Lower leg skin (tissue), 4 donors: ENCODE data around the gene FRAS1. TPM values are rescaled to one million over a fixed set of nuclear protein-coding genes. Genes with fewer than 3 reads are reported as not detected.

Source experiments
- DNase-seq, 2 donors: peaks; one replicate each; pipeline ENCODE4 v3.0.0-alpha.2; 2019; ENCODE audit warnings: low spot score in 2 of 2
- H3K4me3 ChIP-seq: fragments of 200-600 bp; sonication (generic); 2 replicates; pipeline ENCODE4 v1.5.1; 2017; ENCODE audit warnings: mild to moderate bottlenecking, low read depth; ENCODE audit not compliant: poor library complexity, severe bottlenecking
- POLR2A ChIP-seq, 2 donors: fragments of 450-650 bp; IDR thresholded peaks; one replicate each; pipeline ENCODE4 v1.6.1; 2016 to 2017; ENCODE audit warnings: antibody characterized with exemption in 2 of 2, mild to moderate bottlenecking in 1 of 2, moderate library complexity in 1 of 2
- WGBS, 2 donors: methylation state at CpG; one replicate each; pipeline ENCODE4 v1.1.5; 2018; 5-methylcytosine and 5-hydroxymethylcytosine counted together
- intact Hi-C: fragments of 100-400 bp; cut with DNase I; formaldehyde crosslinking; loops from one replicate; pipeline ENCODE4 v1.15.0; 2023; ENCODE audit warnings: low total_unique reads
- total RNA-seq, 4 donors: library from RNA; depleted of rRNA; stranded (reverse); fragments of >200 nt; gene quantifications; one replicate each; pipeline ENCODE4 v1.1.0, GENCODE V29; 2016
- TF ChIP-seq, protein P1 (sequence below), 3 donors: fragments of 450-650 bp; IDR thresholded peaks; one replicate each; pipeline ENCODE4 v1.5.1; 2016; ENCODE audit warnings: antibody characterized with exemption in 3 of 3, mild to moderate bottlenecking in 3 of 3, moderate library complexity in 2 of 3

FRAS1 gene
- total RNA-seq, 4 donors from 2014 or later = 0.83 to 5.3 (median 3.0) TPM

DNA sequence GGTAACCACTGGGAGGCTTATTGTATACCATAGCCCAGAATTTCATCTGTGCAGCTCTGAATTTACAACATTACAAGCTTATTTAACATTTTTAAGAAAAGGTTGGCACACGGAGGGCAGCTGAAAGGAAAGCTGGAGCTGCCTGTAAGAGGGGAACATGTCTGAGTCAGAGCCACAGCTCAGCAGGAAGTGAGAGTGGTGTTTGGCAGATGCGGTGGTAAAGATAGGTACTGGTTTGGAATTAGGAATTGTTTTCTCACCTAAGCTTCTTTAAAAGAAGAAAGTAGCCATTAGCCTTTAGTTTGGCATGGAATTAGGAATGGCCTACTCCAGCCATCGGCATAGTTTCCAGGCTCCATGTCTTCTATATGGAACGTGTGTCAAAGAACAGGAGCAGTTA is 321.9 kb downstream of the FRAS1 start:
- intact Hi-C loops = no loop called here
- WGBS, 2 donors = 82 to 89% methylated on average over 4 of the region's 4 CpGs
- DNase-seq = no peak
- no peak overlapping the region for H3K4me3 ChIP-seq
- TF ChIP-seq, protein P1, sequence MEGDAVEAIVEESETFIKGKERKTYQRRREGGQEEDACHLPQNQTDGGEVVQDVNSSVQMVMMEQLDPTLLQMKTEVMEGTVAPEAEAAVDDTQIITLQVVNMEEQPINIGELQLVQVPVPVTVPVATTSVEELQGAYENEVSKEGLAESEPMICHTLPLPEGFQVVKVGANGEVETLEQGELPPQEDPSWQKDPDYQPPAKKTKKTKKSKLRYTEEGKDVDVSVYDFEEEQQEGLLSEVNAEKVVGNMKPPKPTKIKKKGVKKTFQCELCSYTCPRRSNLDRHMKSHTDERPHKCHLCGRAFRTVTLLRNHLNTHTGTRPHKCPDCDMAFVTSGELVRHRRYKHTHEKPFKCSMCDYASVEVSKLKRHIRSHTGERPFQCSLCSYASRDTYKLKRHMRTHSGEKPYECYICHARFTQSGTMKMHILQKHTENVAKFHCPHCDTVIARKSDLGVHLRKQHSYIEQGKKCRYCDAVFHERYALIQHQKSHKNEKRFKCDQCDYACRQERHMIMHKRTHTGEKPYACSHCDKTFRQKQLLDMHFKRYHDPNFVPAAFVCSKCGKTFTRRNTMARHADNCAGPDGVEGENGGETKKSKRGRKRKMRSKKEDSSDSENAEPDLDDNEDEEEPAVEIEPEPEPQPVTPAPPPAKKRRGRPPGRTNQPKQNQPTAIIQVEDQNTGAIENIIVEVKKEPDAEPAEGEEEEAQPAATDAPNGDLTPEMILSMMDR (IDR thresholded peaks at IDR 0.05) = no peak
- TF ChIP-seq POLR2A (IDR thresholded peaks at IDR 0.05) = no peak

DNA sequence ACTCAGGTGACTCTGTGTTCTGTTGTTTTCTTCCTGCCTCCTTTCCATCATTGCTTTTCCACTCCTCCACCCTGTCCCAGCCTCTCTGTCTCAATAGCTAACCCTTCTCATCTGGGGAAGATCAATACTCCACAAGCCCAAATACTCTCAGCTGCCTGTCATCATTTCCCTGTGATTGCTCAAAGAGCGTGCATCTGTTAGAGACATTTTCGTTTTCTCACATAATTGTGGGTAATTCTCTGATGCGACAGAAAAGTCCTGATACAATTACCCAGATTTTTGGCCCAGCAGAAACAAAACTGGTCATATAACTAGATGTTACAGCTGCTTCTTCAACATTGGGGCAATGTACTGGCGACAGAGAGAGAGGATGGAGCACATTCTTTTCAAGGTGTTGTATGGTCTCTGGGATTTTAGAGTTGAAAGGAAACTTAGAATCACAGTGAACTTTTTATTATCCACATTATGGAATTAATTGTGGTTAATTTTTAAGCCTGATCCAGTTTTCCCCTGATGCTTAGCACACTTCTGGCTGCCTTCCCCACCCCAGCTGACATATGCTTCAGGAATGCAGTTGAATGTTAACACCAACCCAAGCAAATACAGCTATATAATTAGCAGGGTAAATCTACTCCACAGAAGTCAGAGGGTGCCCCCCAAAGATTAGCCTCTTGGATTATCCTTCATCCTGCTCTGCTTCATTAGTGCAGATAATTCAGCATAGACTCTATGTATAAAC is 323.0 kb downstream of the FRAS1 start:
- intact Hi-C loops = no loop called here
- WGBS, 2 donors = 69 to 70% methylated on average over 4 of the region's 4 CpGs
- TF ChIP-seq, protein P1 (IDR thresholded peaks at IDR 0.05) = no peak
- TF ChIP-seq POLR2A (IDR thresholded peaks at IDR 0.05) = no peak
- DNase-seq = no peak
- no peak overlapping the region for H3K4me3 ChIP-seq

DNA sequence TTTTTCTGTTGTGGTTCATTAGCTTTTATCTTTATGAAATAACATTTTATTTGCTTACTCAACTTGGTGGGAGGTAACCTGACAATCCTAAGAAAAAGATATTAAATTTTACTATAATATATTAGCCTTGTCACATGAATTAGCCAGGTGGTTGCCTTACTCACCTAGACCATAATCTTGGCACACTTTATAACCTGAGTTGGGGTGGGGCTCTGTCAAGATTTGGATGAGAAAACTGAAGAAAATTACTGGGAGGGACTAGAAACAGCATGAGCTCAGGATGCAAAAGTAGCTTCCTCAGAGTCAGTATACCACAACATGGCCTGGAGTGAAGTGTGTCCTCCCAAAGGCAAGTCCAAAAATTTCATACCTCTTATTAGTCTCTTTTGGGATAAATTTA is 329.6 kb downstream of the FRAS1 start:
- no peak overlapping the region for H3K4me3 ChIP-seq
- no peak for TF ChIP-seq POLR2A (IDR thresholded peaks at IDR 0.05)
- TF ChIP-seq, protein P1 (IDR thresholded peaks at IDR 0.05) = no peak
- intact Hi-C loops = no loop called here
- no peak for DNase-seq

DNA sequence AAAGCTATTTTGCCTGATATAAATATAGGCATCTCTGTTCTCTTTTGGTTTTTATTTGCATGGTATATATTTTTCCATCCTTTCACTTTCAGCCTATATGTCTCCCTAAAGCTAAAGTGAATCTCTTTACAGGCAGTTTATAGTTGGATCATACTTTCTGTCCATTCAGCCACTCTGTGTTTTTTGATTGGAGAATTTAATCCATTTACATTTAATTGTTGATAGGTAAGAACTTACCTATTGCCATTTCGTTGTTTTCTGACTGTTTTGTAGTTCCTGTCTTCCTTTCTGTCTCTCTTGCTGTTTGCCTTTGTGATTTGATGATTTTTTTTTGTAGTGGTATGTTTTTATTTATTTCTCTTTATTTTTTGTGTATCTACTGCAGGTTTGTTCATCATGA is 338.5 kb downstream of the FRAS1 start:
- TF ChIP-seq, protein P1 (IDR thresholded peaks at IDR 0.05) = no peak
- TF ChIP-seq POLR2A (IDR thresholded peaks at IDR 0.05) = no peak
- no peak for DNase-seq
- 69 to 87% methylated on average over 1 of the region's 1 CpG for WGBS, 2 donors
- no peak overlapping the region for H3K4me3 ChIP-seq
- intact Hi-C loops = no loop called here

DNA sequence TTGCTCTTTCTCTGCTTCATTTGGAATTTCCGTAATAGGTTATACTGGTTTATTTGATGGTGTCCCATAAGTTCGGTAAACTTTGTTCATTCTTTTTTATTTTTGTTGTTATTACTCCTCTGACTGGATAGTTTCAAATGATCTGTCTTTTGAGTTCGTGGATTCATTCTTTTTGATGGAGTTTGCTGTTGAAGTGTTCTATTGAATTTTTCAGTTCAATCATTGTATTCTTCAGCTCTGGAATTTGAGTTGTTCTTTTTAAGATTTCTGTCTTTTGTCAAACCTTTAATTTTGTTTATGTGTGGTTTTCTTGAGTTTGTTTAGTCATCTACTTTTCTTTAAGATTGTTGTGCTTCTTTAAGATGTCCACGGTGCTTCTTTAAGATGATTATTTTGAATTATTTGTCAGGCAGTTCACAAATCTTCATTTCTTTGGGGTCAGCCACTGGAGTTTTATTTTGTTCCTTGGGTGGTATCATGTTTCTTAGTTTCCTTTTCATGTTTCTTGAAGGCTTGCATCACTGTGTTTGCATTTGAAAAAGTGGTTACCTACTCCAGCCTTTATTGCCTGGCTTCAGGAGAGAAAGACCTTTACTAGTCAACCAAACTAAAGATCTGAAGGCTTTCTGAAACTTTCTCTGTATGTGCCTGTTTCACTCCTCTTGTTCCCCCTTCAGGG is 339.6 kb downstream of the FRAS1 start:
- WGBS, 2 donors = 92 to 95% methylated on average over 4 of the region's 4 CpGs
- intact Hi-C loops = no loop called here

More for the DNA sequence above, 339.6 kb downstream of the FRAS1 start:
- H3K4me3 ChIP-seq = no peak overlapping the region
- TF ChIP-seq, protein P1 (IDR thresholded peaks at IDR 0.05) = no peak
- no peak for TF ChIP-seq POLR2A (IDR thresholded peaks at IDR 0.05)
- DNase-seq = no peak
